T-cell (primary cell): ENCODE data around the gene NSD2. TPM values are rescaled to one million over a fixed set of nuclear protein-coding genes. Genes with fewer than 3 reads are reported as not detected.
"Not testable (repeated sequence)": the region's sequence is repeated elsewhere in the genome, so short reads cannot be mapped to it uniquely, and the experiment has no call there.

Experiments used
- ATAC-seq, 4 experiments: fragments of 200-7000 bp in 3 of 4; fragments of 150-1000 bp in 1 of 4; cut with Tn5 transposase; replicated peaks in 1 of 4; 1 replicate in 3 of 4; 2 replicates in 1 of 4; pipeline ENCODE4 v1.10.0; 2021; ENCODE audit warnings: moderate library complexity in 3 of 4, mild to moderate bottlenecking in 2 of 4, moderate number of reproducible peaks in 1 of 4
- CTCF ChIA-PET, 2 donors: fragments of 300-600 bp; sonication (Branson Sonifier 250); formaldehyde crosslinking; loops; one replicate each; lab custom pipeline; 2022; ENCODE audit warnings: antibody characterized with exemption in 2 of 2; lab: Charles Lee
- POLR2A ChIA-PET, 2 donors: fragments of 300-600 bp; sonication (Branson Sonifier 250); formaldehyde crosslinking; loops; one replicate each; lab custom pipeline; 2022; ENCODE audit warnings: antibody characterized with exemption in 2 of 2; lab: Charles Lee
- DNase-seq, 35 experiments: peaks; one replicate each; pipeline versions ENCODE4 v3.0.0 to v3.0.0-alpha.2; 2013 to 2023
- H3K27ac ChIP-seq: one replicate; pipeline ENCODE4 v1.5.1; 2013; ENCODE audit warnings: low read length
- H3K27me3 ChIP-seq, 2 experiments: replicated peaks in 1 of 2; 1 replicate in 1 of 2; 2 replicates in 1 of 2; pipeline versions ENCODE4 v1.6.1 to v1.7.0; 2013; ENCODE audit warnings: low read length in 1 of 2, mixed read lengths in 1 of 2; ENCODE audit not compliant: control insufficient read depth in 2 of 2, insufficient read depth in 2 of 2; ENCODE audit errors: extremely low read depth in 1 of 2
- H3K36me3 ChIP-seq, 2 donors: 1 replicate in 1 of 2; 2 replicates in 1 of 2; pipeline versions ENCODE4 v1.6.1 to v1.7.0; 2013; ENCODE audit warnings: low read length in 1 of 2; ENCODE audit not compliant: control insufficient read depth in 2 of 2, insufficient read depth in 1 of 2; ENCODE audit errors: extremely low read depth in 1 of 2
- H3K4me1 ChIP-seq, 2 experiments: 1 replicate in 1 of 2; 2 replicates in 1 of 2; pipeline versions ENCODE4 v1.6.1 to v1.7.0; 2013; ENCODE audit warnings: low read length in 2 of 2, mixed read lengths in 1 of 2; ENCODE audit not compliant: insufficient read depth in 2 of 2, control insufficient read depth in 1 of 2; ENCODE audit errors: extremely low read depth in 1 of 2
- H3K4me3 ChIP-seq, 2 donors: 1 replicate in 1 of 2; 2 replicates in 1 of 2; pipeline versions ENCODE4 v1.5.1 to v1.7.0; 2013; ENCODE audit warnings: mild to moderate bottlenecking in 2 of 2, low read length in 1 of 2, moderate library complexity in 1 of 2; ENCODE audit not compliant: control insufficient read depth in 1 of 2; ENCODE audit errors: extremely low read depth in 1 of 2
- H3K9me3 ChIP-seq: 2 replicates; pipeline ENCODE4 v1.7.0; 2013
- H3K27ac Mint-ChIP-seq, 2 donors: one replicate each; pipeline ENCODE4 v1.8.0; 2020 to 2021; ENCODE audit warnings: mild to moderate bottlenecking in 2 of 2, mixed read lengths in 2 of 2
- H3K27me3 Mint-ChIP-seq, 2 donors: one replicate each; pipeline ENCODE4 v1.8.0; 2021 to 2022; ENCODE audit warnings: mixed read lengths in 2 of 2
- H3K36me3 Mint-ChIP-seq: one replicate; pipeline ENCODE4 v1.8.0; 2021; ENCODE audit warnings: mixed read lengths
- H3K4me1 Mint-ChIP-seq, 3 donors: one replicate each; pipeline ENCODE4 v1.8.0; 2020 to 2022; ENCODE audit warnings: mixed read lengths in 3 of 3, mild to moderate bottlenecking in 1 of 3
- H3K4me3 Mint-ChIP-seq, 3 donors: one replicate each; pipeline ENCODE4 v1.8.0; 2020 to 2022; ENCODE audit warnings: mild to moderate bottlenecking in 3 of 3, mixed read lengths in 3 of 3, moderate library complexity in 3 of 3
- H3K9me3 Mint-ChIP-seq, 3 donors: one replicate each; pipeline ENCODE4 v1.8.0; 2020 to 2022; ENCODE audit warnings: mixed read lengths in 3 of 3
- total RNA-seq, 35 experiments: library from RNA in 6 of 35; stranded (reverse) in 6 of 35; fragments of 120-200 nt in 1 of 35; gene quantifications; one replicate each; pipeline versions ENCODE4 v1.2.1 to v1.2.4 and lab custom pipeline; 2013 to 2026

NSD2 gene
- total RNA-seq, 5 donors from 2014 or later (not counting 1 experiment from before 2014, with no cell fraction given), result 40.8 to 55.3 (median 48.3) TPM

DNA sequence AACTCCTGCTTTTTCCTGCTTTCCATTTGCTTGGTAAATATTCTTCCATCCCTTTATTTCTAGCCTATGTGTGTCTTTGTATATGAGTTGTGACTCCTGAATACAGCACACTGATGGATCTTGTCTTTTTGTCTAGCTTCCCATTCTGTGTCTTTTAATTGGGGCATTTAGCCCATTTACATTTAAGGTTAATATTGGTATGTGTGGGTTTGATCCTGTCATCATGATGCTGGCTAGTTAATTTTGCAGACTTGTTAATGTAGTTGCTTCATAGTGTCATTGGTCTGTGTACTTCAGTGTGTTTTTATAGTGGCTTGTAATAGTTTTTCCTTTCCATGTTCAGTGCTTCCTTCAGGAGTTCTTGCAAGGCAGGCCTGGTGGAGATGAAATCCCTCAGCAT lies 160.0 kb downstream of the NSD2 start:
- H3K36me3 ChIP-seq, H3K9me3 Mint-ChIP-seq, H3K27ac Mint-ChIP-seq, CTCF ChIA-PET, ATAC-seq, H3K36me3 Mint-ChIP-seq, H3K4me1 Mint-ChIP-seq, H3K27ac ChIP-seq, H3K4me3 Mint-ChIP-seq, DNase-seq, H3K9me3 ChIP-seq, H3K4me1 ChIP-seq, POLR2A ChIA-PET, H3K4me3 ChIP-seq: not testable (repeated sequence)
- peaks cover 27 to 39% of the 10 kb centered on the region in 2 donors for H3K27me3 Mint-ChIP-seq
- peaks cover 2 to 18% of the 10 kb centered on the region in 2 experiments for H3K27me3 ChIP-seq

Other genes with a start within 250 kb of the NSD2 start
- gene FAM53A, start 187.1 kb upstream of the NSD2 start, total RNA-seq, result 1 to 10 TPM; 1.4 to 3.0 (median 1.9) TPM
- gene SLBP, start 159.1 kb upstream of the NSD2 start, total RNA-seq, result 10 to 100 TPM; 30.1 to 42.3 (median 36.1) TPM
- 10 to 100 TPM; 22.9 to 49.4 (median 46.3) TPM for gene TMEM129, start 150.1 kb upstream of the NSD2 start, total RNA-seq
- 100 to 1,000 TPM; 100 to 138 (median 127) TPM for gene TACC3, start 149.9 kb upstream of the NSD2 start, total RNA-seq
- gene FGFR3, start 78.1 kb upstream of the NSD2 start, total RNA-seq, result under 1 TPM in 3 of 5 donors, not detected in 2; 0.70 to 0.91 (median 0.90) TPM
- gene LETM1, start 15.2 kb upstream of the NSD2 start, total RNA-seq, result 10 to 100 TPM; 35.4 to 60.3 (median 53.5) TPM
- gene NELFA, start 137.6 kb downstream of the NSD2 start, total RNA-seq, result 10 to 100 TPM; 40.7 to 55.1 (median 46.2) TPM
- gene NAT8L, start 187.9 kb downstream of the NSD2 start, total RNA-seq, result under 1 TPM in 4 of 5 donors, not detected in 1; 0.06 to 0.35 (median 0.11) TPM